GM19043 (cell line): ENCODE measurements around the gene LIN7C.

Experiments used
- ATAC-seq: cut with Tn5 transposase; IDR thresholded peaks from one replicate; pipeline ENCODE4 v1.9.1; 2021; ENCODE audit warnings: low read depth; ENCODE audit not compliant: unreplicated experiment

The LIN7C gene

DNA sequence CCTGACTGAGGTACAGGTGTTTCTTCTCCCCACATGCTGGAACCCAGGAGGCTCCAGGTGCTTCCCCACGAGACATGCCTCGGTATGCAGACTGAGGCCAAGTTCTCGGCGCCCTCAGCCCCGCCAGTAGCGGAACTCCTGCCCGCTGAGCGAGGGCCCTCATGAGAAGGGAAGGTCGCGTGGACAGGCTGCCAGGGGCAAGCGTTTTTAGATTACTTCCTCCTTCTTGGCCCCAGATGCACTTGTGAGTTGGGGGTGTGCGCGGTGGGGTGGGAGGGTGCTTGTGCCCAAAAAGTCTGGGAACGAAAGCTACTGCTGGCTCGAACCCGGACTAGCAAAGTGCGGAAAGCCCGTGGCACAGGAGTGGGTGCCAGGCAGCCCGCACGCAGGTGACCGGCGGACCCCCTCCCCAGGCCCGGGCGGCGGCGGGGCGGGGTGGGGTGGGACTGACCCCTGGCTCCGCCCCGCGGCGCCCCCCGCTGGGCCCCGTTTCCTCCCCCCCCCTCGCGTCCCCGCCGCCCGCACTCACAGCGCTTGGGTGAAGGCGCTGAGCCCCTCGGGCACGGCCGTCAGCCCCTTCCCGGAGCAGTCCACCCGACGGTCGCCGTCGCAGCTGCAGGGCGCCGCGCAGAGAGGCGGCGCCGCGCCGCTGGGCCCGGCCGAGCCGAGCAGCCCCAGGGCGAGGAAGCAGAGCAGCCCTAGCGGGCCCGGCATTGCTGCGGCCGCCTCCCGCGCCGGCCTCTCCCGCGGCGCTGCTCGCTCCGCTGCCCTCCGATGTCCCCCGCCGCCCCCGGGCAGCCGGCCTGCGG lies 34.8 kb downstream of the LIN7C start:
- peak; percentile 31 for ATAC-seq

DNA sequence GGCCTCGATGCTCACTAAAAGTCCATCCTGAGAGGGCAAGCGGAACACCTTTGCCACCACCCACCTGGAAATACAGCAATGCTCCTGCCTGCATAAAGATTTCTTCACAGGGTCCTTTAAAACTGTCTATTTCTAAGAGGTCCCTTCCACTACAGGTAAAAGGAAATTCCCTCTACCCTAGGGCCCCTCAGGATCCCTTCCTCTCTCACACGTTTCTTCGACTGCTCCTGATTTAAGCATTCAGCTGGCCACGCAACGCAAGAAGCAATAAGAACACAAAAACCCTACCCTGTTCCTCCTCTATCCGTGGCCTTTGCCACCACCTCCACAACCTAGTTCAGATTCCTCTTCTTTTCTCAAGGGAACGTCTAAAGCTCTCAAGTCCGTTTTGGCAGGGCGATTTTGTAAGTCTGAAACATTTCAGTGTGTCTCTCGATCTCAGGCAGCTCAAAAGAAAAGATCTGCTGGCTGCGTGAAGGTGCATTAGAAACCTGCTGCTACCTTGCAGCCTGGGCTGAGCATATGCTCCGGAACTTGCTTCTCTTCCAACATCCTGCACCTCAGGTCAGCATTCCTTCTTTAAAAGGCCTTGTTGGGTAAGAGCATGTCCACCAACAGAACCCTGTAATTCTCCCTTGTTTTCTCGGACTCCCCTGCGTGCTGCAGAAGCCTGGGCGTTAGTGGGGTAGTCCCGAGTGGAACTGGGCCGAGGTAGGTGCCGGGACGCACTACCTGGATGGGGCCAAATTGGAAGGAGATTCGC lies 35.6 kb downstream of the LIN7C start:
- ATAC-seq = no peak

DNA sequence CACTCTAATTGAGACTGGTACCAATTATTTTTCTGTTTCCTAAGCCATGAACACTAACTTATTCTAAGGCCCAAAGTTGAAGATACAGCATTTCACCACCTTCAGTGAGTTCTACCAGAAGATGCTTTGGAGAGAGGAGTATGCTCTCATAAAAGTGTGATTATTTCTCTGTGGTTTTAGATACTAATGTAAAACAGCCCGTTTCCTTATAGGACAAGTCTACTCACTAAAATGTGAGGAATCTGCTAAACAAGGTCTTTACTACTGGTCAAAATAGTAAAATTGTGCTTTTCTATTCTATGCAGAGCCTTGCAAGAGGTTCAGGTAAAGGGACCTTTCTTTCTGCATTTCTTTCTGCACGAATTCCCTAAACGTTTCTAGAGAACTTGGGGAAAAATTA lies 36.4 kb downstream of the LIN7C start:
- no peak for ATAC-seq

DNA sequence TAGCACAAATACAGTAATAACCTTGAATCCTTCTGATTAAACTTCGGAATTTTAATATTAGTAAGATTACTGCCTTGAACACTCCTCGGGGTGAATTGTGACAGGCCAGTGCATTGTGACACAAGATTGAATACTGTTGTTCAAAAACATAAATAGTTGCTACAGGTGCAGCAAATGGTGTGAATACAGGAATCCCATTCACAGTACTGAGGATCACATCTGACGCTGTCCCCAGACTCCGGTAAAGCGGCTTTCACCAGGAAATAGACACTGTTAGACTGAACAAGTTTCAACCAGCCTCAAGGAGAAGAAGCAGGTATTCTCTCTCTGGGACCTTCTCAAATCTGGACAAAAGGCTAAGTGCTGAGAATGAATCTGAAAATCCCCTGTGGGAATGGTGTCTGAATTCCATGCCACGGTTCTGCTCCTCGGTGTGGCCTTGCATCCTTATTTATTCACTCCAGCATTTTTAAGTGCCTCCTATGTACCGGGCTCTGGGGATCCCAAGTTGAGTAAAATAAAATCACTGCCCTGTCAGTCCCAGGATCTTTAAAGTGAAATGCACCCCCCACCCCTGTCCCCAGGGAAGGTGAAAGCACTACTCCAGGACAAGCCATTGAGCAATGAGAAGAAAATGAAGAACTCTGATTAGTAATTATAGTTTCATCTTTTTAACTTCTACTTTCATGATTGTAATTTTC lies 37.4 kb downstream of the LIN7C start:
- ATAC-seq = no peak

DNA sequence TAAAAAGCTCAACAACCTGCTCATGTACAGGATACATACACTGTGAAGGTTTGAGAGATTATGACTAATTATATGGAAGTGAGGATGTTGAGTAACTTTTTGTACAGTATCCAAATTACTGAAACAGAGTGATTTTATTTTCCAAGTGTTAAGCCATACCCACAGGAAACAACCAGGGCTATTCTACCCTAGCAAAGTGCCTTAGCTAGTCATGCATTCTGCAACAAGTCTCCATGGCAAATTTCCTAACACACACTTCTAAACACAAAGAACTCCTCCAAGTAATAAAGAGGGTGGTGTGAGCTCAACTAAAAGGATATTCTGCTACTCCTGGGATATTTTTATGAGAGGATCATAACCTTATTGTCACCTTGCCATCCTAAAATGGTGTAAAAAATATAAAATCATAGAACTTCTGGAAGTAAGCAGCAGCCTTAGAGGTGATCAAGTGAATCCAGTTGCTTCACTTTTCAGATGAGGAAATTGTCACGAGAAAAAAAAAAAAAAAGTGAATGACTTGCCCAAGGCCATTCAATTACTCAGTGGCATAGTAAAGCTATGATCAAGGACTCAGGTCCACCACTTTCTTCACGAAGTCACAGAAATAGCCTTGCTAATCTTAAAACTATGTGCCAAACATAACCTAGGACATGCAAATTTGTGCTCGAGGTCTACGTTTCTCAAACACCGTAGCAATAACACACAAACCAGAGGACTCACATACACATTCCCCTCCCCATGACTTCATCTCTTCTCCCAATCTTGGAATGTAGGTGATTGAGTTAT lies 38.2 kb downstream of the LIN7C start:
- ATAC-seq = no peak

DNA sequence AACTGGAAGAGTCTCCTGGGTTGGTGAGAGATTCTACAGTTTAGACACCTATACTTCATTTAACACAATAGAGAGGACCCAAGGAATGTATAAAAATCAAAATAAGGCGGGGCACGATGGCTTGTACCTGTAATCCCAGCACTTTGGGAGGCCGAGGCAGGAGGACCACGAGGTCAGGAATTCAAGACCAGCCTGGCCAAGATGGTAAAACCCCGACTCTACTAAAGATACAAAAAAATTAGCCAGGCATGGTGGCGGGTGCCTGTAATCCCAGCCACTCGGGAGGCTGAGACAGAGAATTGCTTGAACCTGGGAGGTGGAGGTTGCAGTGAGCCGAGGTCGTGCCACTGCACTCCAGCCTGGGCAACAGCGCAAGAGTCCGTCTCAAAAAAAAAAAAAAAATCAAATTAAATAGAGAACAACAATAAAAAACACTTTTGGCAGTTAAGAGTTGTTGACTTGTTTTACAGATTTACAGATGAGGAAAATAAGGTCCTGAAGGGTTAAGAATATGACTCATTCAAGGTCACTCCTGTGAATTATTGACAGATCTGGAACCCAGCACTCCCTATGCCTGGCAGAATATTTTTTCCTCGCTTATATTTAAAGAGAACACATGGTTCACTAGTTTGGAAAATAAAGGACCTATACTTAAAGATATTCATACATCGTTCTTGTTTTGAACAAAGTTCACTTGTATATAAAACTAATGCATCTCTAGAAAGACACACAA lies 39.2 kb downstream of the LIN7C start:
- ATAC-seq = no peak

DNA sequence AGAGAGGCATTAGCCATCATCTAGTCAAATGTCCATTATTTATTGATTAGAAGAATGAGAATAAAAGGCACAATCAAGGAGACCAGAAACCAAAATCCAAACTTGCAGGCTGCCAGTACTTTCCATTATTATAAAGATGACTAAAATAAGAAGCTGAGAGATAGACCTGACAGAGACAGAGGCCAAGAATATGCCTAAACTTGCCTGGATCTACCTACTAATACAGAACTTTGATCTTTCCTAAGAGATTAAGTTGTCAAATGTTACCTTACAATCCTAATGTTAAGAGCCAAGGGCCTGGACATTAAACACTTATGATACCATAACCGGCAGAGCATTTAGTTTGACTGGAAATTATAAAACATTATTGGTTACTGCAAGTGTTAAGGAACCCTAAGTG lies 40.2 kb downstream of the LIN7C start:
- ATAC-seq = no peak

DNA sequence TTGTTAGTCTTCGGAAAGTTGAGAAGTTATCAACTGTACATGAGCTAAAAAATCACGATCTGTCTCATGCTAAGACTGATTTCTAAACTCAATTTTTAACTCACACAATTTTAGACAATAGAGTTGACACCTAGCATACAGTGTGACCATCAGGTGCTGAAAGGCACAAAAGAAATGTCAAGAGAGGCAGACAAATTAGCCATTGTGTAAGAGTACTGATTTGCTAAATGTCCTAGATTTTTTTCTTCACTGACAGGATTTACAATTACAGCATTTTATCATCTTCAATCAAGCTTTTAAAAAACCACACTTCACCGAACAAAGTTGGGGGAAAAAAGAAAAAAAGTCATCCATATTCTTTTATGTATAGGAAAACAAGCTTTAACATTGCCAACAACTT lies 40.9 kb downstream of the LIN7C start:
- ATAC-seq = no peak

DNA sequence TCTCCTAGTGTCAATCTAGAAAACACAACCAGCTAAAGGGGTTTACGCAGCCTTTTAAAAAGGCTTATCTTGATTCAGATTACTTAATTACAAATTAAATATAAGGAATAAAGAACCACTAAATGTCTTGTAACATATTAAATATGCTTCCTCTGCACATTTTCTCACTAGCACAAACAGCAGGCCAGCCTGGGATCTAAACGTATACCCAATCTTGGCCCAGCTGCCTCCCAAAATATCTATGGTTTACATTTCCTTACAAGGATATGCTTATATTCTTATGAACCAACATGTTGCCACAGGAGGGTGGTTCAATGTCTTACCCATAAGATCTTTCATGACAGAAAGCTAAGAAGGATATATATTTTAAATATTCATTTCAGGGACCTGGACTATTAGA lies 41.7 kb downstream of the LIN7C start:
- ATAC-seq = no peak

DNA sequence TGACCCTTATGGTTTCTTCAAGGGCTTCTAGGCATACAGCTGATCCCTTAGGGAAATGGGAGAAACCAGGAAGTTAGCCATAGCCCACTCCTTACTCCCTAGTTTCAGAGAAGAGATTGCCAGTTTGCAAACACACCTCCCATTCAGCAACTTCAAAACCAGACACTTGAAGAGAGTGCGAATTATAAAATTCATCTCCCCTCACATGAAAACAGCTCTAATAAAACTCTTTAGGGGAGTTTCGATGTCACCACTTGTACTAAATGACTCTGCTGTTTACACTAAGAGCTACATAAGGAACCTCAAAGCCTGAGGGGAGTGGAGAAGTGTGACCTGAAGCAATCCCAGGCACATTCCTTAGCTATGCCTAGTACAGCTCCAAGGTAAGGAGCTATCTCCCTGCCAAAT lies 42.3 kb downstream of the LIN7C start:
- ATAC-seq = no peak

DNA sequence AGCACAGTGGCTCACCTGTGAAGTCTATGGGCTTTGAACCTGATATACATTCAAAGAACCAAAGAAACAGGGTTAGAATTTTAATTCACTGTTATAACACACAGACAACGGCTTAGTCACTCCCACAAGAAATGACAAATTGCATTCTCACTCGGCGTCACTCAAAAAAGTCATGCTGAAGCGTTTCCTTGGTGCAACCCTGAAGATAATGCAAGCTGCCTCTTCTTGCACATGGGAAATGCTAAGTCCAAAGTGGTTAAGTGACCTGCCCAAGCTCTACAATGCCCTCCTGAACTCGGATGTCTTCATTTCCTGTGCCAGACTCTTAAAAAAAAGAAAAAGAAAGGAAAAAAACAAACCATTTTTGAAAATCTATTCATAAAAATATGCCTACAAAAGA lies 44.0 kb downstream of the LIN7C start:
- ATAC-seq = no peak

DNA sequence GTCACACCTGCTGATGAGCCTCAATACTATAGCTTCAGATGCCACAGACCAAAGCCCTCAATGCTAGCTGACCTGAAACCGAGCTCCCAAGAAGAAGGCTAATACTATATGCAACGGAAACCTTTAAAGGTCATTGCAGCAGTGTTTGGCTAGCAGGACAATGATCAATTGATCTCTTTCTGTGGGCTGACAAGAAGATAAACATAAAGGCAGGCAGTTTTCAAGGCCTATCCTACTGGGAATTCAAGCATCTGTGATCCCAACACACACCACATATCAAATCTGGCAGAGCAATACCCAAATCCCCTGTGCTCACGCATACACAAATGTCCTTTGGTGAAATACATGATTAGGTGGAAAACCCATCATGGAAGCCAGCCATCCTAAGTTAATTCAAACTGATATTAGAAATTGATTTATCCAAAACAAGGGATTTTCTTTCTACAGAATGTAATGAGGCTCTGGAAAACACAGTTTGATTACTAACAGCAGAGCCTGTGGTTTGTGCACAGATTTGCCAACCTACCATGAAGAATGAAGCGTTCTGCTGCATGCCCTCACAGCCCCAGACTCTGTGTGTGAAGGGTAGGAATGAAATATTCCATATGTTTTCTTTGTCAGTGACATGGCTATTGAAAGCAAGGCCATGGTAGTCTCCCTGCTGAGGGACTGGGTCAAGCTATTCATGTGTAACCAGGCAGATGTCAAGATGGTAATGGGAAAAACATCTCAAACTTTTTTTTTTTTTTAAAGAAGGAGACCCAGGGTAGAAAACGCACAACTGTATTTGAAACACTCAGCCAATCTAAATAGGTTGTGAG lies 46.2 kb downstream of the LIN7C start:
- no peak for ATAC-seq

DNA sequence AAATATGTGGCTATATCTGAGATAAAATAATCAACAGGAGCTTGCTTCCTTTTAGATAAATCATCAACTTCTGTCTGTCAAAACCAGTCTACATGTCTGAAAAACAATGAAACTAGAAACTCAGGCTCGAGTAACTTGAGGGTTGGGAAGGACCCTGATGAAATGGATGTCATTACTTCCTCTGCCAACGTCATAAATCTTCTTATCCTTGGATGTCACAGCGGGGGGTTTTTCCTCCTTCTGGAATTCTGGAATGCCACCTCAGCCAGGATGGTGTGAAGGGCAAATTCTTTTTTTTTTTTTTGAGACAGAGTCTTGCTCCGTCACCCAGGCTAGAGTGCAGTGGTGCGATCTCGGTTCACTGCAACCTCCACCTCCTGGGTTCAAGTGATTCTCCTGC lies 47.4 kb downstream of the LIN7C start:
- no peak for ATAC-seq

DNA sequence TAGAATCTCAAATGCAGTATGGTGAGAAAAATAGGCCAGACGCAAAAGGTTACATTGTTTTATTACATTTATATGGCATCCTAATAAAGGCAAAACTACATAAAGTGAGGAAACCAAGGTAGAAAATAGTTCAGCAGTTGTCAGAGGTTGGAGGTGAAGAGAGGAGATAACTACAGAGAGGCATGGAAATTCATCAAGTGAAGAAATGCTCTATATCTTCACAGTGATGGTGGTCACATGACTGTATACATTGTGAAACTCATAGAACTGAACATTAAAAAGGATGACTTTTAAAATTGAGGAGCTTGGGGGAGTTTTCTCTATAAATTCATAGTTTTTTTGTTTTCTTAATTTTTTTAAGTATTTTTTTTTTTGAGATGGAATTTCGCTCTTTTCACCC lies 48.4 kb downstream of the LIN7C start:
- ATAC-seq = no peak

DNA sequence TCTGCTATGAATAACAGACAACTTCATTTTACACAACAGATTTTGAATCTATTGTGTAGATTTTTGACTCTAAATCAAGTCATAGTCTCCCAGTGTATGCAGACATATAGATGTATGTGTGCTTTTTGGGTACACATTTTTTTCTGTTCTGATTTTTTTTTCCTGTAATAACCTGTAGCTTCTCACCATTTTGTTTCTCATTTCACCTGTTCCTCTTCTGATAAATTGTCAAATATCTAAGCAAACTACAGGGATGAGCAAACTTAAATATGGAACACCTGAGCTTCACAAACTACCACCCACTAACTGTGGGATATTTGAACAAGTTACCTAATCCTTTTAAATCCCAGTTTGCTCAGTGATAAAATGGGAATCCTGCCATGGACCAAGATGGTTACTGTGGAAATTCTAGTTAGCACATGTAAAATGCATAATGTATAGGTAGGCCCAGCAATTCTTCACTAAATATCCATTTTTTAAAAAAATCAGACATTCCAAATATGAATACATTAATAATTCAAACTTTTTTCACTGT lies 49.7 kb downstream of the LIN7C start:
- no peak for ATAC-seq

DNA sequence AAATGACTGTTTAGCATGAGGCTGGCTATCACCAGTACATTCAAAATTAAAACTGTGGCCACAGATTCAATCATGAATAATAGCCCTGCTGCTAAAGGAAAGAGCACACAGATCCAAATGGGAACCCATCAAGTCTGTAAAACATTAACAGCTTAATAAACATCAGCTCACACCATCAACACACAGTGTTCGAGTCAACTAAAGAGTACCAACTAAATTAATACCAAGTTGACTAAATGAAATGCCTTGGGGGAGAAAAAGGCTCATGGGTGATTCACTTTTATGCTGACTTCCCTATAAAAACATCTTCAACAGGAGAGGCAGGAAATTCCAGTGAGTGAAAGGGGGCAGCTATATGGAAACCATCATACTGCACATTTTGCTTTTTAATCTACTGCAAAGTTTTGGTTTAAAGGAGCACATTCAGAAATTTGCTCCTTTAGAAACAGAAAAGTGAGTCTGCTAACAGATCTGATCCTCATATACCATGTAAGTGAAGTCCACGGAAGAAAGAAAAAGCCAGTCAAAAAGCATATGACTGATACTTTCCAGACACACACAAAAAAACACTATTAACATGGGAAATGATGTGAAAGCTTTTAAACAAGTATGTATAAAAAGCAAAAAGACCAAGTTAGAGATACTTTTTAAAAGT lies 50.3 kb downstream of the LIN7C start:
- no peak for ATAC-seq

DNA sequence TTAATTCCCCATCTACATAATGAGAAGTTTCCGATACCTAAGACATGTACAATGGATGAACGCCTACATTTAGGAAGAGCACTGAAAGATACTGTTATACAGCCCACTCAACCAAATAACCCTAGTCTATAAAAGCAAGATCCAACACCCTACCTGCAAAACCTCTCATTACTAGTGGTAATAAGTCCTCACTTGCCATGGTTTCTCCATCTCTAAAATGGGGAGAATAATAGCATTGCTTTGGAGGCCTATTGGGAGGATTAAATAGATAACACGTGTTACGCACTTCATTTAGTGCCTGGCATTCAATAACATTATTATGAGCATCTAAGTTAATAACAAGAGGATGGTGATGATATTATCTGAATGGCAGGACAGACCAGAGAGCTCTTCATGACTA lies 50.9 kb downstream of the LIN7C start:
- no peak for ATAC-seq

DNA sequence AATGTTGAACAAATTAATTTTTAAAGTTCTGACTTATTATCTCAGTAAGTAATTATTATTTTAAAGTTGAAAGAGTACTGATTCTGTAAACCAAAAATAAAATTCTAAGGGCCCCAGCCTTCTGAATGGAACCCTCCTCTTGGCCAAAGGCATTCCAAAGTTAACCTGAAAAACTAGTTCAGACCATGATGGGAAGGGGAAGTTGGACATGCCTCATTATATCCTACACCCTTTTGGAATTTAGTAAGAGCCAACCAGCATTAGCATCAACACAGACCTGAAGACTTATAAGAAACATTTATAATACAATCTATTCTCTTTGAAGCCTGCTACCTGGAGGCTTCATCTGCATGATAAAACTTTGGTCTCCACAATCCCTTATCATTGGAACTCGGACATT lies 52.9 kb downstream of the LIN7C start:
- ATAC-seq = no peak
